ENCODE measurements around the gene TRIP12.
"Not testable (repeated sequence)": the region's sequence is repeated elsewhere in the genome, so short reads cannot be mapped to it uniquely, and the experiment has no call there.

Gene TRIP12

DNA sequence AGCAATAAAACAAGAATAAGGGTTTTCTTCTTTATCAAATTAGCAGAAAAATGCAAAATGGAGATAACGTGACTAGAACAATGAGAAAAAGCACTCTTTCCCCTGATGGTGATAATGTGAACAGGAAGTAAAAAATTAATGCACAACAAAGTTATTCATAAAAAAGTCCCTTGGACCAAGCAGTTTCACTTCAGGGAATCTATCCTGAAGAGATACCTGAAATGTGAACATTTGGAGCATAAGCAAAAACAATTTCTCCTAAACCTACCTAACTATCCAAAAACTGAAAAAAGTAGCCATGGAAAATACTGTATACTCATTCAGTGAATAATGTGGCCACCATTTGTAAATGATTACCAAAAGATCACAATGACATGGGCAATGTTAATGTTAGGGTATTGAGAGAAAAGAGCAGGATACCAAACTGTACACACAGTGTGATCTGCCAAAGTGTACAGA, 48.7 kb downstream of the TRIP12 start:
- DNase-seq: no peak

GRCh38 chr2:229870903-229871656, 50.7 kb downstream of the TRIP12 start:
- no peak for DNase-seq

- DNase-seq: no peak
Observed at GRCh38 chr2:229869226-229869625, 52.6 kb downstream of the TRIP12 start.

DNA sequence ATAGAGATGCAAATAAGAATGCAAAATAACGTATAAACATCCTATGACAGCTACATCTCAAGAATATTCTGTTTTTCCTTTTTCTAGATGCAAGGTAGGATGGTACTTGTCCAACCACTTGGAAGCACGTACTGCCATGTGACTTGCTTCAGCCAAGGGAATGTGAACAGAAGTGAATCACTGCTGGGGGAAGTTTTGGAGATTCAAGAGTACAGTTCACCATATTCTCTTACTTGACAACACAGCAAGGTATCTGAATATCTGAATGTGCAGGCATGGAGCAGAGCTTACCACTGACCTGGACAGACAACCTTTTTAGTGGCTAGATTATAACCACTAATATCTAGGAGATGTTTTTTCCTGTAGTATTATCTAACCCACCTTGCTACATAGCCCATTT, 53.0 kb downstream of the TRIP12 start:
- no peak for DNase-seq

- no peak for DNase-seq
Observed at GRCh38 chr2:229865033-229865432, 56.8 kb downstream of the TRIP12 start.

DNA sequence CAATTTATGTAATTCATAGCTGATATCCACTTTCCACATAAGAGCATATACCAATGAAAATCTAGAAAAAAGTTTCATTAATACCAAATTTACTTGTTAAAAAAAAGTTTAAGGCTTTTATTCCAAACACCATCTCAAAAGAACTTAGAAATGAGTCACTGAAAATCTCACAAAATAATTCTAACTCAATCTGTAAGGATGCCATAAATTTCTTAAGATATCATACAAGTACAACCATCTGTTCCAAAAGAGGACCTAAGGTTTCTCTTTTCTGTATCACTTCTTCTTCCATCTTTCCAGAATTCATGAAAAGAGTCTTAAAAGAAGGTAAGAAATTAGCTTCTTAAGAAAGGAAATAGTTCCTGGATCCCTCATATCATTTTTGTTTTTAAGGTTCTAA, 60.4 kb downstream of the TRIP12 start:
- no peak for DNase-seq

DNA sequence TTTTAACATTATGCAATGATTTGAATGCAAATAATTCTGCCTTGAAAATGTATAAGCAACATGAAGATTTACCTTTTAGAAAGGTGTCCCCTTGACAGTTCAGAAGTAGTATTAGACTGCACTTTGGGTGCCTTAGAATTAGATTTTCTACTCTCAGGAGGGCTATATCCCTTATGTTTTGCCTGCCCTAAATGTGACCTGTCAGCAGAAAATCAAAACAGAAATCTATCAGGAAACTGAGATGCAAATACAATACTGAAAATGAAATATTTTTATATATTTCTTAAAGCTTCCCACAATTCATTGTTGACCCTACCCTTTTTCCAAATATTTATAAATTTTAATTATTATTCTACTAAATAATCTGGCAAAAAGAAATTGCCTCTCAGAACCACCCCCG, 61.5 kb downstream of the TRIP12 start:
- DNase-seq: no peak

GRCh38 chr2:229858351-229858750, 63.5 kb downstream of the TRIP12 start:
- no peak for DNase-seq

- DNase-seq: no peak
Observed at GRCh38 chr2:229857634-229858033, 64.2 kb downstream of the TRIP12 start.

GRCh38 chr2:229856413-229856812, 65.4 kb downstream of the TRIP12 start:
- no peak for DNase-seq

DNA sequence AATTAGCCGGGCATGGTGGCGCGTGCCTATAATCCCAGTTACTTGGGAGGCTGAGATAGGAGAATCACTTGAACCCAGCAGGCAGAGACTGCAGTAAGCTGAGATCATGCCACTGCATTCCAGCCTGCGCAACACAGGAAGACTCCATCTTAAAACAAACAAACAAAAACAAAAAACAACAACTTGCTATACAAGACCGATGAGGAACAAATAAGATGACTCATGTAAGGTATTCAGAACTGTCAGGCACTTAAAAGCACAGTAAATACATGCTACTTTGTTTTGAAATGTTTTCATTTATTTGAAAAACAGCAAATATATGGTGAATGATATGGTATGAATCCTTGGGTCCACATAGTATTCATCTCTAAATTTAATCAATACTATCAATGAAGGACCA, 66.7 kb downstream of the TRIP12 start:
- no peak for DNase-seq

- no peak for DNase-seq
Observed at GRCh38 chr2:229852565-229852964, 69.2 kb downstream of the TRIP12 start.

GRCh38 chr2:229851870-229852269, 69.9 kb downstream of the TRIP12 start:
- no peak for DNase-seq

- DNase-seq: not testable (repeated sequence)
Observed at GRCh38 chr2:229850355-229851275, 71.2 kb downstream of the TRIP12 start.

DNA sequence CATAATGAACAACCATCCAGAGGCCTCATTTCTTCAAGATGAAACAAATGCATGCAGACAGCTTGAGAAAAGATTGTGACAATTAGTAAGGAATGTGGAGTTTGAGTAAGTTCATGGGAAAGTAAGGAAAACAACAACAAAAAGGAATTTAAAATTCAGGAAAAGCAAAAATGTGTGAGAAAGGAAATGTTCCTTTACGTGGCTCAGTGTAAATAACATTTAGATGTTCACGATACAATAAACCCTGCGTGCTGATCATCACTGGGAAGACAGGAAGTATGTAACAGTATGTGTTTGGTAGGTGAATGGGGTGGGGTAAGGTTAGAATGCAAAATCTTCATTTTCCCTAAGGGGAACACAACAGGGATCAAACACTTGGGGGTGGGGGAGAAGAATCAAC, 72.7 kb downstream of the TRIP12 start:
- no peak for DNase-seq

- DNase-seq: no peak
Observed at GRCh38 chr2:229843613-229844012, 78.2 kb downstream of the TRIP12 start.

DNA sequence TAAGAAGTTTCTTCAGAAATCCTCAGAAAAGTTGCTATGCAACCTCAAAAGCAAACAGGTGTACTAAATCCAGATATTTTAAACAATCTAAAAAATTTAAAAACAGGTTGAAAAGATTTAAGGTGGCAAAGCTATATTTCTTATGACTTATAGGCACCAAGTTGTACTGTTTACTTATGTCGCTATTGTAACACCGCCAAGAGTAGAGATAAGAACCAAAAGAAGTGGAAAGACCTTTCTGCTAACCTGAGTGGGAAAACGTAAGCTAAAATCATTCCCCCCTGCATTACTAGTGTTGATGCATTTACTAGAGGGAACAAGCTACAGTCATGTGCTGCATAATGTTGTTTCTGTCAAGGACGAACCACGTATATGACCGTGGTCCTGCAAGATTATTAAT, 83.1 kb downstream of the TRIP12 start:
- DNase-seq: no peak

DNA sequence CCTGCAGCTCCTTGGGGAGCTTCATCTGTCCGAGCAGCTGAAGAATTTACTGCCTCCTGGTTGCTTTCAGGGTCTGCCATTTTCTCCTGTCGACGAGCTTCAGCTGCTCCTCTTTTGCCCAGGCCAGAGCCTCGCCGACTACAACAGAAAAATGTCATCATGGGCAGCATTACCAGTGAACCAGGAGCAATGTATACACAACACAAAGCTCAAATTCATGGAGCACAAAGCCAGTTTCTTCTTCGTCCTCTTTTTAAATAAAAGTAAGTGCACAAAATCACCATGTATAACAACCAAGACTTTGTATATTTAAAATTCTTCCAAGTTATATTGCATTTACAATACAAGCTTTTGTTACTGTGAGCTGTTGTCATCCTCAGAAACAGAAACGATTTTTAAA, 85.0 kb downstream of the TRIP12 start:
- DNase-seq: no peak

DNA sequence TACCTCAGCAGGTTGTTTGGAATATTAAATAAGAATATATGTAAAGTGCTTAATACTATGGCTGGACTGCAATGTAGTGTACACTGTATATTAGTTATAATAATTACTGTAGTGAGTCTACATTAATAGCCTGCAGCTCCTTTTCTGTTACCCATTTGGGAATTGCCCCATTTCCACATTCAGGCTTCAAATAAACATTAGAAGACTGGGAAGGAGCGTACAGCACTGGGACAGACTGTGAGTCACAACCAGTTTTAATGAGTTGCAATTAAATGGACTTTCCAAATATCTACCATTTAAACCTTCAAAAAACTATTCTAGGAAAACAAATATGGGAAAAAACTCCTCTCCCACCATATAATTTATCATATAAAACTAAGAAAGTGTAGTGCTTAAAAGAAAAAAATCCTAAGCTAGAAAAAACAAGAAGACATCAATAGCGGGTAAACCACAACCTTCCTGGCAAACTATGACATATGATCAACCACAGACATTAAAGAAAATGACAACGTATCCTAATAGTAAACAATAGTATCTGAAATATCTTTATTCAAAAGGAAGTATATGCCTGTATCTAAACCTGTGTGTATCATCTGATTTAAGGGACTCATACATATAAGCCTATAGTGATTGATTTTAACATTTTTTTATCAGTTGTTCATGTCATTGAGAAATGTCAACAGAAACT, 86.1 kb downstream of the TRIP12 start:
- DNase-seq: no peak

DNA sequence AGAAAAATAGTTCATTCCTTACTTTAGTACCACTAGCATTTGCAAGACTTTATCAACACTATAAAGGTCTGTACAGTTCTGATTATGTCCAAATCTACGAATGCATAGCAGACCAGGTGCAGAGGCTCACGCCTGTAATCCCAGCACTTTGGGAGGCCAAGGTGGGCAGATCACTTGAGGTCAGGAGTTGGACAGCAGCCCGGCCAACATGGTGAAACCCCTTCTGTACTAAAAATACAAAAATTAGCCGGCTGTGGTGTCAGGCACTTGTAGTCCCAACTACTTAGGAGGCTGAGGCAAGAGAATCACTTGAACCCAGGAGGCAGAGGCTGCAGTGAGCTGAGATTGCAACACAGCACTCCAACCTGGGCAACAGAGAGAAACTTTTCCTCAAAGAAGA, 87.4 kb downstream of the TRIP12 start:
- DNase-seq: not testable (repeated sequence)

GRCh38 chr2:229832510-229832898, 89.3 kb downstream of the TRIP12 start:
- no peak for DNase-seq

DNA sequence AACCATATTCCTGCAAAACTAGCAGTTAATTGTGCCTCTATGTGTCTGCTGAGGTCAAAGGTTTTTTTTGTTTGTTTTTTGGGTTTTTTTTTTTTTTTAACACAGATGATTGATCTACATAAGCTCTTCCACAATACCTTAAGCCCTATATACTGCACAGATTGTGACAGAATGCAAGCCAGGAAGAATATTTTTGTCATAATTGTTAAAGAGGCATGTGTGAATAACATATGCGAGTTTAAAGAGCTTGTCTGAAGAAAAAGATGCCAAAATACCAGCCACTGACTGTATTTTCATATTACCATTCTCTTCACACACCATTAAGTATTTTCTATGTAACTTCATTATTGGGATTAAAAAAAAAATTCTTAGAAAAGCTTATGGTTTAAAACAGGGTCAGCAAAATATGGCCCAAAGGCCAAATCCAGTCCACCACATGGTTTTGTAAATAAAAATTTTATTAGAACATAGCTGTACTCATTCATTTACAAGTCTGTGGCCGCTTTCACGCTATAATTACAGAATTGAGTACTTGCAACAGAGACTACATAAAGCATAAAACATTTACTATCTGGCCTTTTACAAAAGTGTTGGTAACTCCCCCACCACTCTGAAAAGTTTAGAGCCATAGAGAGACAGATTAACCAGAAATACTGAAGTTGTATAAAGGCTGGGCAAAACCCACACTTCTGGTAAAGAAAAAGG, 89.9 kb downstream of the TRIP12 start:
- DNase-seq: no peak

- no peak for DNase-seq
Observed at GRCh38 chr2:229825476-229825875, 96.3 kb downstream of the TRIP12 start.
